IMR-90 (cell line): Measurements from ENCODE around the gene HMG20B. TPM values are rescaled to one million over a fixed set of nuclear protein-coding genes. Genes with fewer than 3 reads are reported as not detected.

Experiments
- ATAC-seq: fragments of 200-7000 bp; cut with Tn5 transposase; 2 replicates; pipeline ENCODE4 v1.9.1; 2020; ENCODE audit warnings: low read depth, mild to moderate bottlenecking, moderate library complexity
- BruUV-seq: library from RNA; stranded (reverse); fragments of 400-500 nt; replicated peaks from 2 replicates; lab custom pipeline; 2021; lab: Mats Ljungman, UMichigan
- CTCF ChIA-PET: fragments of 300-600 bp; formaldehyde crosslinking; extraction: SDS; loops from one replicate; lab custom pipeline; 2021; ENCODE audit warnings: antibody characterized with exemption; lab: Yijun Ruan, JAX
- POLR2A ChIA-PET: fragments of 300-600 bp; sonication (Branson Sonifier 250); formaldehyde crosslinking; loops from one replicate; lab custom pipeline; 2022; ENCODE audit warnings: antibody characterized with exemption; ENCODE audit not compliant: unreplicated experiment; lab: Charles Lee
- DNase-seq: peaks from one replicate; pipeline ENCODE4 v3.0.0; 2013
- H2AFZ ChIP-seq: replicated peaks from 2 replicates; pipeline ENCODE3; 2013; ENCODE audit warnings: low read length, mild to moderate bottlenecking; ENCODE audit not compliant: poor library complexity
- H2AK5ac ChIP-seq: 2 replicates; pipeline ENCODE4 v1.6.1; 2013; ENCODE audit warnings: low read depth, low read length, inconsistent platforms
- H2AK9ac ChIP-seq: replicated peaks from 2 replicates; pipeline ENCODE3; 2013; ENCODE audit warnings: mild to moderate bottlenecking, low read depth, low read length, moderate library complexity; ENCODE audit not compliant: poor library complexity
- H2BK120ac ChIP-seq: 2 replicates; pipeline ENCODE4 v1.6.1; 2013; ENCODE audit warnings: low read depth, low read length, inconsistent platforms
- H2BK15ac ChIP-seq: 3 replicates; pipeline ENCODE4 v1.6.1; 2013; ENCODE audit warnings: low read depth, low read length, inconsistent platforms
- H2BK20ac ChIP-seq: 2 replicates; pipeline ENCODE4 v1.6.1; 2013; ENCODE audit warnings: low read depth, mild to moderate bottlenecking, inconsistent platforms, low read length, moderate library complexity
- H2BK5ac ChIP-seq: 2 replicates; pipeline ENCODE4 v1.6.1; 2013; ENCODE audit warnings: mild to moderate bottlenecking, low read depth, low read length, inconsistent platforms; ENCODE audit not compliant: poor library complexity, severe bottlenecking
- H3K14ac ChIP-seq: replicated peaks from 2 replicates; pipeline ENCODE4 v1.6.1; 2013; ENCODE audit warnings: low read depth, low read length, inconsistent platforms
- H3K18ac ChIP-seq: 2 replicates; pipeline ENCODE4 v1.6.1; 2013; ENCODE audit warnings: low read depth, low read length, control low read depth
- H3K23ac ChIP-seq: 2 replicates; pipeline ENCODE4 v1.6.1; 2013; ENCODE audit warnings: low read depth, low read length, inconsistent platforms
- H3K27ac ChIP-seq: 2 replicates; pipeline ENCODE4 v1.5.1; 2013; ENCODE audit warnings: mild to moderate bottlenecking, control low read depth, low read length; ENCODE audit not compliant: insufficient read depth
- H3K27me3 ChIP-seq: 2 replicates; pipeline ENCODE4 v1.6.1; 2013; ENCODE audit warnings: low read length; ENCODE audit not compliant: control insufficient read depth, insufficient read depth
- H3K36me3 ChIP-seq: 2 replicates; pipeline ENCODE4 v1.6.1; 2013; ENCODE audit warnings: low read length, mixed read lengths; ENCODE audit not compliant: control insufficient read depth, insufficient read depth
- H3K4ac ChIP-seq: 2 replicates; pipeline ENCODE4 v1.6.1; 2013; ENCODE audit warnings: low read depth, low read length, inconsistent platforms
- H3K4me1 ChIP-seq: 2 replicates; pipeline ENCODE4 v1.6.1; 2013; ENCODE audit warnings: low read length, mixed read lengths; ENCODE audit not compliant: control insufficient read depth, insufficient read depth
- H3K4me2 ChIP-seq: 2 replicates; pipeline ENCODE4 v1.6.1; 2013; ENCODE audit warnings: low read depth, mild to moderate bottlenecking, control low read depth, low read length, moderate library complexity
- H3K4me3 ChIP-seq: 2 replicates; pipeline ENCODE4 v1.5.1; 2013; ENCODE audit warnings: low read depth, mild to moderate bottlenecking, control low read depth, low read length, moderate library complexity; ENCODE audit not compliant: insufficient read depth
- H3K56ac ChIP-seq: 2 replicates; pipeline ENCODE4 v1.6.1; 2013; ENCODE audit warnings: low read length, inconsistent platforms; ENCODE audit not compliant: insufficient read depth; ENCODE audit errors: extremely low read depth
- H3K79me1 ChIP-seq, 2 experiments: 2 replicates each; pipeline ENCODE4 v1.6.1; 2013; ENCODE audit warnings: low read length in 2 of 2, inconsistent platforms in 1 of 2, low read depth in 1 of 2
- H3K9ac ChIP-seq: 2 replicates; pipeline ENCODE4 v1.6.1; 2013; ENCODE audit warnings: low read depth, low read length, control low read depth
- H3K9me1 ChIP-seq: 2 replicates; pipeline ENCODE4 v1.6.1; 2013; ENCODE audit warnings: low read length, inconsistent platforms; ENCODE audit not compliant: insufficient read depth
- H3K9me3 ChIP-seq: 2 replicates; pipeline ENCODE4 v1.6.1; 2013; ENCODE audit warnings: low read length; ENCODE audit not compliant: control insufficient read depth, insufficient read depth
- H4K20me1 ChIP-seq: 2 replicates; pipeline ENCODE4 v1.6.1; 2013; ENCODE audit warnings: low read length, inconsistent platforms; ENCODE audit not compliant: insufficient read depth
- H4K5ac ChIP-seq: 2 replicates; pipeline ENCODE4 v1.6.1; 2013; ENCODE audit warnings: mild to moderate bottlenecking, low read depth, low read length, control low read depth
- H4K8ac ChIP-seq, 2 experiments: 2 replicates each; pipeline ENCODE4 v1.6.1; 2013; ENCODE audit warnings: low read depth in 2 of 2, low read length in 2 of 2, control low read depth in 1 of 2, inconsistent platforms in 1 of 2
- H4K91ac ChIP-seq: 2 replicates; pipeline ENCODE4 v1.6.1; 2013; ENCODE audit warnings: low read depth, low read length, inconsistent platforms; ENCODE audit not compliant: insufficient read depth
- FOS ChIP-seq: fragments of 150-350 bp; IDR thresholded peaks from 2 replicates; pipeline ENCODE4 v1.6.1; 2016; ENCODE audit warnings: low read depth, low read length
- MAFK ChIP-seq: IDR thresholded peaks from 2 replicates; pipeline ENCODE4 v1.6.1; 2012; ENCODE audit warnings: low read depth, low read length, improper control_type of control experiment
- RFX5 ChIP-seq: IDR thresholded peaks from 2 replicates; pipeline ENCODE4 v1.8.0; 2012; ENCODE audit warnings: low read depth, mild to moderate bottlenecking, low read length, moderate library complexity
- WGBS, 2 experiments: methylation state at CpG; one replicate each; pipeline versions ENCODE4 v1.1.5 to v1.1.7; 2013; ENCODE audit warnings: missing lambda C conversion rate in 2 of 2; ENCODE audit not compliant: insufficient read length in 1 of 2; ENCODE audit errors: extremely low coverage in 2 of 2; 5-methylcytosine and 5-hydroxymethylcytosine counted together
- dilution Hi-C: fragments of 300-500 bp; cut with HindIII; formaldehyde crosslinking; loops from one replicate; pipeline ENCODE4 v1.14.3; 2018; ENCODE audit warnings: low sequenced_read_pairs; ENCODE audit not compliant: unreplicated experiment
- in situ Hi-C: fragments of 300-500 bp; cut with MboI; formaldehyde crosslinking; loops from 3 replicates; pipeline ENCODE4 v1.14.3; 2019; ENCODE audit warnings: low sequenced_read_pairs, inconsistent platforms, mixed read lengths
- intact Hi-C: fragments of 100-400 bp; cut with micrococcal nuclease; formaldehyde crosslinking; loops from 2 replicates; pipeline ENCODE4 v1.10.0; 2022
- polyA plus RNA-seq, 3 experiments: library from polyadenylated mRNA; depleted of rRNA; stranded (reverse); fragments of >200 nt; gene quantifications; 2 replicates each; pipeline ENCODE4 v1.2.3, GENCODE V29; 2012; ENCODE audit warnings: low replicate concordance in 1 of 3
- total RNA-seq: library from RNA; depleted of rRNA; stranded (reverse); fragments of >200 nt; gene quantifications from 2 replicates; pipeline ENCODE4 v1.2.3, GENCODE V29; 2012
- TF ChIP-seq, protein P1 (sequence below): fragments of 150-350 bp; IDR thresholded peaks from 2 replicates; pipeline ENCODE4 v1.6.1; 2016; ENCODE audit warnings: low read depth, mild to moderate bottlenecking, low read length, moderate library complexity, borderline replicate concordance

The HMG20B gene
- total and polyA plus RNA-seq, 2 of the 4 experiments (the other 2 are of a cell fraction), result 57.5 to 63.8 TPM

DNA sequence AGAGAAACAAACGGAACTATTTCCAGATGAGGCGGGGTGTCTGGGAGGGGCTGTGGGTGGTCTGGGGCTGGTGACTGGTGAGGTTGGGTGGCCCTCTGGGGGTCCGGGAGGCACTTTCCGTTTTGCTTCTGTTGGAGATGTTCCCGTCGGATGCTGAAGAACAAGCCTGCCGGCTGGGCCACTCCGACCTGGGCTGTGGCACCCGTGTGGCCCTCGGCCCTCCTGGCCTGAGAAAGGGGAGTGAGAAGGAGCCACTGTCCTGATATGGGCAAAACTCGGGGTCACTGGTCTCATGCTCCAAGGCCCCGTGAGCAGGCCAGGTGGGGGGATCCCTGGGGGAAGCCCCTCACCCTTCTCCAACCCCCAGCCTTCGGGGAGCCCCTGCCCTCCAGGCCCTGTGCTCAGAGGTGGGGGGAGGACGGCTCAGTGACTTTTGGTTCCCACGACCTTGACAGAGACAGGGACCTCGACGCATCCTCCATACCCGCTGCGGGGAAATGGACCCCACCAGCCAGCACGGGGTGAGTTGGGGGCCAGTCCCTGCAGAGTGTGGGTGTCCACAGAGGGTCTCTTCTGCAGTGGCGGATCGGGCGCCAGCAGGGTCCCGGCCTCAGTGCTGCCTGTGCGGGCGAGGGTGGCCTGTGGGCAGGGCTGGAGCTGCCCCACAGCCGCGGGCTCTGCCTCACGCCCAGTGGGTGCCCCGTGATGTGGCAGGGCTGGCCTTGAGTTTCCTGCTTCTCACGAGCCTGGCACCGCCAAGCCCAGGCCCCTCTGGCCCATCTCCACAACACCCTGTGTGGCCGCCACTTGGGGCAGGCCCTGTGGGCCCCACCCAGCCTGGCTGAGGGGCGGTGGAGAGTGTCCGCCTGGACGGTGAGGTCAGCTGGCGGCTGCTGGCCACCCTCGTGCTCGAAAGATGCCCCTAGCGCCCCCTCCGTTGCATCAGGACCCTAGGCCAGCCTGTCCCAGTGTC lies 38.3 kb downstream of the HMG20B start:
- H3K9ac ChIP-seq, result no peak overlapping the region
- no peak overlapping the region for H3K56ac ChIP-seq
- H3K23ac ChIP-seq, result no peak overlapping the region
- H4K5ac ChIP-seq, result no peak overlapping the region
- H3K36me3 ChIP-seq, result peaks cover 30% of the 10 kb centered on the region
- no peak overlapping the region for H3K18ac ChIP-seq
- H3K27ac ChIP-seq, result no peak overlapping the region
- H2AK9ac ChIP-seq, result no peak overlapping the region
- dilution Hi-C loops (no loop called here), intact Hi-C loops (loop anchor here (10.0 kb wide), 1 partner anchor 286 kb away; no protein-coding TSS in a partner anchor), in situ Hi-C loops (loop anchor here (25.0 kb wide), 1 partner anchor 299 kb away; no protein-coding TSS in a partner anchor)
- H4K20me1 ChIP-seq, result no peaks in the 10 kb centered on the region
- peaks cover under 1 to 9% of the 10 kb centered on the region in 2 experiments; a peak in 2 of 4 replicates for H3K79me1 ChIP-seq
- no peak overlapping the region for H3K4ac ChIP-seq
- H3K14ac ChIP-seq, result no peak overlapping the region
- H3K9me3 ChIP-seq, result no peaks in the 10 kb centered on the region
- no peak overlapping the region for H4K8ac ChIP-seq
- H2BK120ac ChIP-seq, result no peak overlapping the region
- no peak overlapping the region for H2AFZ ChIP-seq
- ChIA-PET CTCF (no interaction called here), POLR2A (no interaction called here)
- no peak overlapping the region for H4K91ac ChIP-seq
- H2AK5ac ChIP-seq, result no peak overlapping the region
- no peak overlapping the region for H2BK20ac ChIP-seq
- peaks cover 10% of the 10 kb centered on the region for H3K4me1 ChIP-seq
- H3K4me2 ChIP-seq, result no peak overlapping the region
- 91% methylated on average over 7 of the region's 41 CpGs; no CpG with 5 or more reads in 1 of the 2 experiments for WGBS, 2 experiments
- H3K4me3 ChIP-seq, result no peak overlapping the region
- no peak overlapping the region for H2BK5ac ChIP-seq
- DNase-seq, result no peak
- TF ChIP-seq, protein P1, sequence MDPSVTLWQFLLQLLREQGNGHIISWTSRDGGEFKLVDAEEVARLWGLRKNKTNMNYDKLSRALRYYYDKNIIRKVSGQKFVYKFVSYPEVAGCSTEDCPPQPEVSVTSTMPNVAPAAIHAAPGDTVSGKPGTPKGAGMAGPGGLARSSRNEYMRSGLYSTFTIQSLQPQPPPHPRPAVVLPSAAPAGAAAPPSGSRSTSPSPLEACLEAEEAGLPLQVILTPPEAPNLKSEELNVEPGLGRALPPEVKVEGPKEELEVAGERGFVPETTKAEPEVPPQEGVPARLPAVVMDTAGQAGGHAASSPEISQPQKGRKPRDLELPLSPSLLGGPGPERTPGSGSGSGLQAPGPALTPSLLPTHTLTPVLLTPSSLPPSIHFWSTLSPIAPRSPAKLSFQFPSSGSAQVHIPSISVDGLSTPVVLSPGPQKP, result no peak
- TF ChIP-seq MAFK (no peak), RFX5 (no peak), FOS (no peak)
- H3K9me1 ChIP-seq, result 0 out of 2 replicates have a peak, but pooled peaks cover 6% of the 10 kb centered on the region
- H2BK15ac ChIP-seq, result no peak overlapping the region
- H3K27me3 ChIP-seq, result no peaks in the 10 kb centered on the region
- ATAC-seq, result no peak
- no TSS peak for BruUV-seq
